ENCODE data around the gene IKZF3. TPM values are rescaled to one million over a fixed set of nuclear protein-coding genes. Genes with fewer than 3 reads are reported as not detected.
"Not testable (repeated sequence)": the region's sequence is repeated elsewhere in the genome, so short reads cannot be mapped to it uniquely, and the experiment has no call there.

The IKZF3 gene
- total RNA-seq, 2 experiments from 2014 or later, result 31.1 to 31.9 TPM

DNA sequence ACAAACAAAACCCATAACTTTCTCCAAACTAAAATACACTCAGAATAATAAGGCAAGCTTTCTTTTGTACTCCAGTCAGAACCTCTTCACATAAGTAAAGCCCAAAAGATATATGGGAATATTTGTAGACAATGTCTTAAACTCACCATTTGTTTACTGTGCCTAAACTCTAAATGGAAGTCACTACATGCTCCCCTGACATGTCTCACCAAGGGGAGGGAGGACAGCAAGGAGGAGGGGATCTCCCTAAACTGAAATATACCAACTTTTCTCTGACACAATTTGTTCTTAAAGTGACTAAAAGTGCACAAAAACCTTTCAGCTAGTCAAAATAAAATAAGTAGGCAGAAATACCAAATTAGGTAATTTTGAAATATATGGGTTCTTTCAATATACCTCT, 87.9 kb downstream of the IKZF3 start:
- Mint-ChIP-seq H3K4me3 (peak overlapping the region; percentile 77), H3K9me3 (ENCODE audit: insufficient read depth) (no peaks in the 10 kb centered on the region), H3K36me3 (ENCODE audit: low read depth) (peaks cover 48% of the 10 kb centered on the region), H3K4me1 (ENCODE audit: low read depth) (peaks cover 86% of the 10 kb centered on the region), H3K27me3 (ENCODE audit: low read depth) (no peaks in the 10 kb centered on the region), H3K27ac (peak overlapping the region; percentile 88)
- ChIA-PET CTCF (interaction anchor here (0.7 to 3.8 kb wide), 12 partner anchors 9 to 204 kb away, joined by 3 to 20 read pairs (median 3); no protein-coding TSS in a partner anchor), POLR2A (interaction anchor here (1.6 kb wide), 1 partner anchor 21 kb away, joined by 6 read pairs; no protein-coding TSS in a partner anchor)
- DNase-seq, result no peak
- no peak for ATAC-seq

DNA sequence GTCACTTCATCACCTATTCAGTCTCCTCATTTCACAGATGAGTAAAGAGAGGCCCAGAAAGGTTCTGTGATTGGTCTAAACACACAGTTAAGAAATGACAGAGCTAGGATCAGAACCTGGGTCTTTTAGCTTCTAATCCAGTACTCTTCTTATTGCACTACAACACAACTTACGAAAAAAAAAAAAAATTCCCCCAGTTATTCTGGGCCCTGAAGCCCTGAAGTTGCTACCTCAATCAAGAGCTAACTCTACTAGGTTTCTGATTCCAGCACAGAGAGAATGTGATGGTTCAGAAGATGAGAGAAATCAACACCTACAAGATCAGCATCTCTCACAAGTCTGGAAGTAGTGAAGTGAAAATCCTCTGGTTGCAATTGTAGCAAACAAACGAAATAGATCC, 89.1 kb downstream of the IKZF3 start:
- ChIA-PET POLR2A (interaction anchor here (1.0 to 1.2 kb wide), 4 partner anchors 11 to 20 kb away, joined by 3 read pairs; no protein-coding TSS in a partner anchor), CTCF (interaction anchor here (1.4 to 3.8 kb wide), 3 partner anchors 17 to 86 kb away, joined by 3 to 20 read pairs (median 4); no protein-coding TSS in a partner anchor)
- Mint-ChIP-seq H3K27ac (peak overlapping the region; percentile 71), H3K9me3 (ENCODE audit: insufficient read depth) (no peaks in the 10 kb centered on the region), H3K36me3 (ENCODE audit: low read depth) (peaks cover 47% of the 10 kb centered on the region), H3K27me3 (ENCODE audit: low read depth) (no peaks in the 10 kb centered on the region), H3K4me3 (peak overlapping the region; percentile 77), H3K4me1 (ENCODE audit: low read depth) (peaks cover 89% of the 10 kb centered on the region)
- no peak for ATAC-seq
- DNase-seq, result no peak

DNA sequence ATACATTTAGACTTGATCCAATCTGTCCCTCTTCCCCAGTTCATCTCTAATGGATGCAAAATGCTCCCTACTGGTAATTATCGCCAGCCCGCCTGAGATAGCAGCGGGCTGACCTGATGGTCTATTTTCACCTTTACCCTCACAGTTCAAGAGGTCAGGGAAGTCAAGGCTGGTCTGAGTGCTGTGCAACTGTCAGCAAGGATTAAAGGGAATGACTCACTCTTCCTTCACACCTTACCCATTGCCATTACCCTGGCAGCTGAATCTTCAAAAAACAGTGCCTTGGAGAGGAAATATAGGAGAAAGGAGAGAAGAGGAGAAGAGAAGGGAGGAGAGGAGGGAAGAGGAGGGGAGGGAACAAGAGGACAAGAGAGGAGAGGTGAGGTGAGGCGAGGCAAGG, 90.1 kb downstream of the IKZF3 start:
- peaks cover 96% of the 10 kb centered on the region for H3K4me1 Mint-ChIP-seq (ENCODE audit: low read depth)
- DNase-seq (no peak), ATAC-seq (no peak)
- no peaks in the 10 kb centered on the region for H3K27me3 Mint-ChIP-seq (ENCODE audit: low read depth)
- H3K36me3 Mint-ChIP-seq (ENCODE audit: low read depth), result peaks cover 52% of the 10 kb centered on the region
- H3K4me3 Mint-ChIP-seq, result peak overlapping the region; percentile 45
- POLR2A ChIA-PET, result interaction anchor here (1.1 kb wide), 1 partner anchor 19 kb away, joined by 3 read pairs; no protein-coding TSS in a partner anchor
- CTCF ChIA-PET, result no interaction called here
- peak overlapping the region; percentile 82 for H3K27ac Mint-ChIP-seq
- H3K9me3 Mint-ChIP-seq (ENCODE audit: insufficient read depth), result no peaks in the 10 kb centered on the region

DNA sequence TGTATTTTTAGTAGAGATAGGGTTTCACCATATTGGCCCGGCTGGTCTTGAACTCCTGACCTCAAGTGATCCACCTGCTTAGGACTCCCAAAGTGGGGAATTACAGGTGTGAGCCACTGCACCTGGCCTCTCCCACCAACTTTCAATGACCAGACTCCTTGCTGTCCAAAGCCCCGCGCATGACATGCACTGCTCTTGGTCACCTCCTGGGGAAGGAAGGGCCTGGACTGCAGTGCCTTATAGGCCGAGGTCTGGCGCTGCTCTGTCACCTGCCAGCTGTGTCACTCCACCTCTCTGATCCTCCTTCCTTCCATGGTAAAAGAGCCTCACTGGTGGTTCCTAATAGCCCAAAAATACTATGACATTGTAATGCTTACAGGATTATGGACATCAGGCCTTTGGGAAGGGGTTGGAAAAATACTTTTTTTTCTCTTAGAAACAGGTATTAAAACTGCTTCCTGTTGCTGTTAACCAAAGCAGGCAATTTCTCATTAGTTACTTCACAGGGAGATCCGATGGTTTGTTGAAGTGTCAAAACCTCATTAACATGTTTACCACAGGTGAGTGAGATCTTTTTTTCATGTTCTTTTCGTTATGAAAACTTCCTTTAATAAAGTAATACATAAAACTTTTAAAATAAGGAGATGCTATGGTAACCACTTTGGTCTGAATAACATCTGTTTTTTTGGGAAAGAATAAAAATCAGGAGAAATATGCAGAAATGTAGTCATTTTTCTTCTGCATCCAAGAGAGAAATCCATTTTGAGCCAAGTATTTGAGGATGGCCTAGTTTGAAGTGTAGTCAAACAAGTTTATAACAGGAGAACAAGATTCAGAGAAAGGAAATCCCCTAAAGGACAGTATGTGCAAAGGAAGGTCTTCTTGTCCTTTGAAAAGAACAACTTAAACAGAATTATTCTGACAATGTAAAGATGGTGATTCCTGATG, 90.9 kb downstream of the IKZF3 start:
- CTCF ChIA-PET, result interaction anchor here (1.2 kb wide), 1 partner anchor 150 kb away, joined by 3 read pairs; no protein-coding TSS in a partner anchor
- DNase-seq, result no peak
- Mint-ChIP-seq H3K9me3 (ENCODE audit: insufficient read depth) (no peaks in the 10 kb centered on the region), H3K4me1 (ENCODE audit: low read depth) (peaks cover 95% of the 10 kb centered on the region), H3K4me3 (peak overlapping the region; percentile 30), H3K27ac (peak overlapping the region; percentile 85), H3K27me3 (ENCODE audit: low read depth) (no peaks in the 10 kb centered on the region), H3K36me3 (ENCODE audit: low read depth) (peaks cover 56% of the 10 kb centered on the region)
- POLR2A ChIA-PET, result interaction anchor here (0.6 to 1.0 kb wide), 4 partner anchors 7 to 151 kb away, joined by 3 to 4 read pairs (median 3); partner anchors contain the start of gene MIEN1
- ATAC-seq, result no peak

DNA sequence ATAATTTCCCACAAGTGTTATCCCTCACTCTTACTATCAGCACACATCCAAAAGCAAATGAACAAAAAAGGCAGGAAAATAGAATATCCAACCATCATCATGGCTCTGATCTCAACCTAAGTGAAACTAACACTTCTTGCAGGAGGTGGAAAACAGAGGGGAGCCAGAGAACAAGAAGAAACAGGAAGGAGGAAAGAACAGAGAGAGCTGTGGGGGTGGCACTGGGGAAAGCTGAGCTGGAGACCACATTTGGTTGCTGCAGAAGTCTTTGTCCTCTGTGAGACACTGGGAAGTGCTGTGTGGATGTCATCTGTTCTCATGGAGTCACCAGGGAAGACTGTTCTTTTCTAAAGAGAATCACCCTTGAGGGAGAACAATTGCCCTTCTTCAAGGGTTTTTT, 91.7 kb downstream of the IKZF3 start:
- peak overlapping the region; percentile 72 for H3K27ac Mint-ChIP-seq
- DNase-seq (no peak), ATAC-seq (no peak)
- no peaks in the 10 kb centered on the region for H3K27me3 Mint-ChIP-seq (ENCODE audit: low read depth)
- peak overlapping the region; percentile 3 for H3K4me3 Mint-ChIP-seq
- H3K4me1 Mint-ChIP-seq (ENCODE audit: low read depth), result peaks cover 93% of the 10 kb centered on the region
- ChIA-PET CTCF (interaction anchor here (1.2 kb wide), 1 partner anchor 149 kb away, joined by 3 read pairs; no protein-coding TSS in a partner anchor), POLR2A (interaction anchor here (0.6 to 1.0 kb wide), 4 partner anchors 8 to 150 kb away, joined by 3 to 4 read pairs (median 3); partner anchors contain the start of gene MIEN1)
- H3K36me3 Mint-ChIP-seq (ENCODE audit: low read depth), result peaks cover 53% of the 10 kb centered on the region
- H3K9me3 Mint-ChIP-seq (ENCODE audit: insufficient read depth), result no peaks in the 10 kb centered on the region

DNA sequence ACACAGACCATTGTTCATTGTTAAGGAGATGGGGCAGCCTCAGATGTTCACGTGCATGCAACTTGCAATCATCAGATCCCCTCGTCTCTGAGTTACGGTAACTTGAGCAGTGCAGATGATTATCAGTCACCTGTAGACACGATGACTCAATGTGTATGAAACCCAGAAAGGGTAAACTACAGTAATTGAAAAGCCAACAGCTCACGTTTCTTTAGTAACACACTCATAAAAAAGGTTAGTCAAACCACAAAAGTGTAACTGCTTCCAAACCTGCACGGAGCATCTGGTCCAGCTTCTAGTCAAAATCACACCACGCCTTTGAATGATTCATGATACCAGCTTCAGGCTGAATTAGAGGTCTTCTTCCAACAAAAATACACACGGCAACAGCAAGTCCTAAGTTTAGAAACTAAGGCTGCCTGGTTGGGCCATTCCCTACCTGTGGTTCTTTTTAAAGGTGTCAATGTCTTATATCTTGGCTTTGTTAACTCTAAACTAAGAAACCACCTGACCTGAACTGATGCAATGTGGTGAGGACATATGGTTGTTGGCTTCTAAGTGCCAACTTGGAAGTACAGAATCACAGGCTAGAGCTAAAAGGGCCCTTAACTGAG, 94.0 kb downstream of the IKZF3 start:
- ChIA-PET POLR2A (interaction anchor here (0.7 to 1.9 kb wide), 7 partner anchors 8 to 50 kb away, joined by 3 to 22 read pairs (median 4); no protein-coding TSS in a partner anchor), CTCF (interaction anchor here (0.8 to 1.8 kb wide), 10 partner anchors 10 to 210 kb away, joined by 3 to 12 read pairs (median 4); no protein-coding TSS in a partner anchor)
- peaks cover 92% of the 10 kb centered on the region for H3K4me1 Mint-ChIP-seq (ENCODE audit: low read depth)
- DNase-seq, result peak; percentile 60
- H3K4me3 Mint-ChIP-seq, result peak overlapping the region; percentile 17
- H3K27ac Mint-ChIP-seq, result peak overlapping the region; percentile 82
- peaks cover 66% of the 10 kb centered on the region for H3K36me3 Mint-ChIP-seq (ENCODE audit: low read depth)
- peak; percentile 86 for ATAC-seq
- no peaks in the 10 kb centered on the region for H3K27me3 Mint-ChIP-seq (ENCODE audit: low read depth)
- H3K9me3 Mint-ChIP-seq (ENCODE audit: insufficient read depth), result no peaks in the 10 kb centered on the region

DNA sequence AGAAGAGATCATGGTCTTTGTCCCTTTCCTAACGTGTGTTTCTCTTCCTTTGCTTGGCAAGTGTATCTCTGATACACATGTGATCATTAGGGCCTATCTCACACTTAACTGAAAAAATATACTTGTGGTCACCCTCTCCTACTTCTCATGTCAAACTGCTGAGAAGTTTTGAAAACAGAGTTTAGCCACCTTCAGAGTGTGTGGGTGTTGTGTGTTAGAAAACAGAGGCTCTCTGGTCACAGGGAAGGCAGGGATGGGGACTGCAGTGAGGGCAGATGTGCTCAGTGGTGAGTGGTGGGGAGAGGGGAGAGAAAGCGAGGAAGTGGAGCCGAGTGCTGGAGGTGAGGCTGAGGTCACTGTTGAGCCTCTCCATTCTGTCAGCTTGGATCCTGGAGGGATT, 97.0 kb downstream of the IKZF3 start:
- H3K27ac Mint-ChIP-seq, result peak overlapping the region; percentile 58
- H3K9me3 Mint-ChIP-seq (ENCODE audit: insufficient read depth), result no peaks in the 10 kb centered on the region
- H3K4me3 Mint-ChIP-seq, result no peak overlapping the region
- H3K36me3 Mint-ChIP-seq (ENCODE audit: low read depth), result peaks cover 68% of the 10 kb centered on the region
- ATAC-seq, result no peak
- POLR2A ChIA-PET, result interaction anchor here (1.6 kb wide), 1 partner anchor 13 kb away, joined by 6 read pairs; no protein-coding TSS in a partner anchor
- no peak for DNase-seq
- no peaks in the 10 kb centered on the region for H3K27me3 Mint-ChIP-seq (ENCODE audit: low read depth)
- CTCF ChIA-PET, result interaction anchor here (1.1 to 1.9 kb wide), 3 partner anchors 9 to 54 kb away, joined by 3 to 4 read pairs (median 4); no protein-coding TSS in a partner anchor
- peaks cover 74% of the 10 kb centered on the region for H3K4me1 Mint-ChIP-seq (ENCODE audit: low read depth)

DNA sequence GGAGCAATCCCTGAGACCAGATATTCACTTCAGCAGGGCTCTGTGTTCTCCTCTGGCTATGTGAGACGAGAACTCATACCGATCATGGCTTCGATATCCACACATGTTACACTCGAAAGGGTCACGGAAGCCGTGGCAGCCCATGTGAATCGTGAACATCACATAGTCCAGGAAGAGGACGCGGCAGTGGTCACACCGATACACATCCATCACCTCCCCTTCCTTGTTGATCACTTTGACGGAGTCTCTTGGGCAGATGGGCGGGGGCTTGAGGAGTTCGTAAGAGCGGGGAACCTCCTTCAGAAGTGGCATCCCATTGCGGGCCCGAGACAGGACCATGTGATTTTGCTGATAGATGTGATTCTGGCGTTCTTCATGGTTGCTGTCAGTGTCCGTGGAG, 98.3 kb downstream of the IKZF3 start:
- Mint-ChIP-seq H3K9me3 (ENCODE audit: insufficient read depth) (no peaks in the 10 kb centered on the region), H3K36me3 (ENCODE audit: low read depth) (peaks cover 65% of the 10 kb centered on the region), H3K27me3 (ENCODE audit: low read depth) (no peaks in the 10 kb centered on the region), H3K27ac (no peak overlapping the region), H3K4me3 (no peak overlapping the region), H3K4me1 (ENCODE audit: low read depth) (peaks cover 69% of the 10 kb centered on the region)
- ChIA-PET CTCF (interaction anchor here (0.5 to 1.9 kb wide), 3 partner anchors 12 to 524 kb away, joined by 4 read pairs; no protein-coding TSS in a partner anchor), POLR2A (interaction anchor here (1.6 kb wide), 1 partner anchor 11 kb away, joined by 6 read pairs; no protein-coding TSS in a partner anchor)
- no peak for DNase-seq
- no peak for ATAC-seq

DNA sequence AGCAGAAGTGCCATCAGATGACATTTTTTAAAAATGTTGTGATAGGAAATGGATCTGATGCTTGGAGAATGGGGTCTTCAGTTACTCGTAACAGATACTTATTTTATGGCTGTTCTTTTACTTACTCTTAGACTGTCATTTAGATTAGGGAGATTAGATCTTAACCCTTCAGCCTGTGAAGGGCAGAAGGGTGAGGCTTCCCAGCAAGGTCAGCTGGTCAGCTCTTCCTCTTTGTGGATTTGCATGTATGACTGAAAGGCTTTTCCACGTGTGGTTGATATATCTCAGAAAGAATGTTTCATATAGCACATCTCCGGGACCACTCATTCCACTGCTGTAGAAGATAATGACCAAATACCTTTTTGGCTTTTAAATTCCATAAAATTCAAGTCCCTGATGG, 98.9 kb downstream of the IKZF3 start:
- ChIA-PET POLR2A (no interaction called here), CTCF (interaction anchor here (1.4 kb wide), 1 partner anchor 12 kb away, joined by 4 read pairs; no protein-coding TSS in a partner anchor)
- no peaks in the 10 kb centered on the region for H3K27me3 Mint-ChIP-seq (ENCODE audit: low read depth)
- peaks cover 65% of the 10 kb centered on the region for H3K4me1 Mint-ChIP-seq (ENCODE audit: low read depth)
- no peak overlapping the region for H3K27ac Mint-ChIP-seq
- peaks cover 66% of the 10 kb centered on the region for H3K36me3 Mint-ChIP-seq (ENCODE audit: low read depth)
- ATAC-seq, result no peak
- DNase-seq, result no peak
- no peaks in the 10 kb centered on the region for H3K9me3 Mint-ChIP-seq (ENCODE audit: insufficient read depth)
- no peak overlapping the region for H3K4me3 Mint-ChIP-seq

DNA sequence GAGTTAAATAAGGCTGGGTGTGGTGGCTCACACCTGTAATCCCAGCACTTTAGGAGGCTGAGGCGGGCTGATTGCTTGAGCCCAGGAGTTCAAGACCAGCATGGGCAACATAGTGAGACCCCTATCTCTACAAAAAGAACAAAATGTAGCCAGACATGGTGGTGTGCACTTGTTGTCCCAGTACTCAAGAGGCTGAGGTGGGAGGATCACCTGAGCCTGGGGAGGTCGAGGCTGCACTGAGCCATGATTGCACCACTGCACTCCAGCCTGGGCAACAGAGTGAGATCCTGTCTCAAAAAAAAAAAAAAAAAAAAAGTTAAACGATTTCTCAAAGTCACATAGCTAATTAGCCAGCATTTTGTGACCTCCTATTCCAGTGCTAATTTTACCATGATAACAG, 99.9 kb downstream of the IKZF3 start:
- H3K4me3 Mint-ChIP-seq; H3K27me3 Mint-ChIP-seq (ENCODE audit: low read depth); DNase-seq; POLR2A ChIA-PET; H3K9me3 Mint-ChIP-seq (ENCODE audit: insufficient read depth); H3K27ac Mint-ChIP-seq; ATAC-seq: not testable (repeated sequence)
- Mint-ChIP-seq H3K4me1 (ENCODE audit: low read depth) (peaks cover 62% of the 10 kb centered on the region), H3K36me3 (ENCODE audit: low read depth) (peaks cover 63% of the 10 kb centered on the region)
- CTCF ChIA-PET, result interaction anchor here (1.4 kb wide), 1 partner anchor 13 kb away, joined by 4 read pairs; no protein-coding TSS in a partner anchor

Data from activated CD8-positive, alpha-beta T cell treated with anti-CD3 and anti-CD28 coated beads, Interleukin-2, amount 10 ng/mL, durations not matched to agents 7 days and 5 days (primary cell).